Measurements from ENCODE around the gene ITGA11.

ITGA11 gene, protein sequence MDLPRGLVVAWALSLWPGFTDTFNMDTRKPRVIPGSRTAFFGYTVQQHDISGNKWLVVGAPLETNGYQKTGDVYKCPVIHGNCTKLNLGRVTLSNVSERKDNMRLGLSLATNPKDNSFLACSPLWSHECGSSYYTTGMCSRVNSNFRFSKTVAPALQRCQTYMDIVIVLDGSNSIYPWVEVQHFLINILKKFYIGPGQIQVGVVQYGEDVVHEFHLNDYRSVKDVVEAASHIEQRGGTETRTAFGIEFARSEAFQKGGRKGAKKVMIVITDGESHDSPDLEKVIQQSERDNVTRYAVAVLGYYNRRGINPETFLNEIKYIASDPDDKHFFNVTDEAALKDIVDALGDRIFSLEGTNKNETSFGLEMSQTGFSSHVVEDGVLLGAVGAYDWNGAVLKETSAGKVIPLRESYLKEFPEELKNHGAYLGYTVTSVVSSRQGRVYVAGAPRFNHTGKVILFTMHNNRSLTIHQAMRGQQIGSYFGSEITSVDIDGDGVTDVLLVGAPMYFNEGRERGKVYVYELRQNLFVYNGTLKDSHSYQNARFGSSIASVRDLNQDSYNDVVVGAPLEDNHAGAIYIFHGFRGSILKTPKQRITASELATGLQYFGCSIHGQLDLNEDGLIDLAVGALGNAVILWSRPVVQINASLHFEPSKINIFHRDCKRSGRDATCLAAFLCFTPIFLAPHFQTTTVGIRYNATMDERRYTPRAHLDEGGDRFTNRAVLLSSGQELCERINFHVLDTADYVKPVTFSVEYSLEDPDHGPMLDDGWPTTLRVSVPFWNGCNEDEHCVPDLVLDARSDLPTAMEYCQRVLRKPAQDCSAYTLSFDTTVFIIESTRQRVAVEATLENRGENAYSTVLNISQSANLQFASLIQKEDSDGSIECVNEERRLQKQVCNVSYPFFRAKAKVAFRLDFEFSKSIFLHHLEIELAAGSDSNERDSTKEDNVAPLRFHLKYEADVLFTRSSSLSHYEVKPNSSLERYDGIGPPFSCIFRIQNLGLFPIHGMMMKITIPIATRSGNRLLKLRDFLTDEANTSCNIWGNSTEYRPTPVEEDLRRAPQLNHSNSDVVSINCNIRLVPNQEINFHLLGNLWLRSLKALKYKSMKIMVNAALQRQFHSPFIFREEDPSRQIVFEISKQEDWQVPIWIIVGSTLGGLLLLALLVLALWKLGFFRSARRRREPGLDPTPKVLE

GRCh38 chr15:68431792-68432401, at the start of gene ITGA11:
ITGA11 (minus strand) TSS chr15:68432163; CDS start chr15:68432066, 97 bp downstream.
- peak in 1 of 2 experiments; percentile 26 for DNase-seq

DNA sequence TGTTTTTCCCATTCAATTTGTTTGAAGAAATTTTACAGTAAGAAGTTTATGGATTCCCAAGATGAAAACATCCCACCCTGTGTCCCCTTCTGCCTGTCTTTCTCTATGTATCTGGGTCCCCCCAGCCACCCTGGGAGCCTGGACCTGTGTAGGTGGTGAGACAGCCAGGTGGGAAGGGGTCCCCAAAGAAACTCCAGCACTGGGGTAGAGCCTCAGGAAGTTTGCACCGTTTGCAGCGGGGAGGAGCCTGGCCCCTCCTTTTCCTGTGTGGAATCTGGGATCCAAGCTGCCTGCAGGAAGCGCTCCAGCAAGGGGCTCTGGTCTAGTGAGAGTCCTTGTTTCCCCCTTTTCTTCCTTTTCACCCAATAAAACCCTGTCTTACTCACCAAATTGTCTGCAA, 49.4 kb upstream of the ITGA11 start:
- DNase-seq: no peak

GRCh38 chr15:68480296-68480695, 48.3 kb upstream of the ITGA11 start:
- no peak for DNase-seq

GRCh38 chr15:68479870-68480269, 47.9 kb upstream of the ITGA11 start:
- no peak for DNase-seq

DNA sequence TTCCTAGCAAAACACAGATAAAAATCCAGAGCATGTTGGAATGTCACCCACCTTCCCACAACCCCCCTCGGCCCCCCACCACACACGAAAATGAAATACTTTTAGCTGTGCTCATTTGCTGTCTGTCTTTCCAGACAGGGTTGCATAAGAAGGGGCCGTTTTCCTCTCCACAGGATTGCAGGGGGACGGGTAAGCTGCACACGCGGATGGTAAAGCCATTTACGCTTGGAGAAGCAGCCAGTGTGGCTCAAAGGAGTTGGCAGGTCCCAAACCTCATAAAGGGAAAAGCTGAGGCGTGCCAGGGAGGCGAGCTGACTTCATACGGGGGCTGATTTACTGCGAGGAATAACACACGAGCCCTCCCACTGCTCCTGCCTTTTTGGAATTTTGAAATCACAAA, 47.4 kb upstream of the ITGA11 start:
- DNase-seq: no peak

DNA sequence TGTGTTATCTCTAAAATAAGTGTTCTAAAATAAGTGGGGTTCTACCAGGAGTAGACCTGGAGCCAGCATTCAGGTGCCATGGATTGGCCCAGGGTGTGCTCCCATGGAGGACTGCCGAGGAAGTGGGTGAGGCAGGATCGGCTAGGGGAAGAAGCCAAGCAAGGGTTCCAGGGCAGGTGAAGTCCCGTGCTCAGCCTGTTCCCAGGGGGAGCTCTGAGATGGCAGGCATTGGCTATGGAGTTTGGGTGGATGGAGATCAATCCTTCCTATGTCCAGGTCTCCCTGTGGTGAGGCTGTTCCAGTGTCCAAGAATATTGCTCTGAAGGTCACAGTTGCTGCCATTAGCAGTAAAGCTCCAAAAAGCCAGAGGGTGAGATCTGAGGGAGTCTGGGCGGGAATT, 46.9 kb upstream of the ITGA11 start:
- DNase-seq: no peak

GRCh38 chr15:68475449-68475848, 43.5 kb upstream of the ITGA11 start:
- DNase-seq: no peak

GRCh38 chr15:68471541-68471940, 39.6 kb upstream of the ITGA11 start:
- no peak for DNase-seq

DNA sequence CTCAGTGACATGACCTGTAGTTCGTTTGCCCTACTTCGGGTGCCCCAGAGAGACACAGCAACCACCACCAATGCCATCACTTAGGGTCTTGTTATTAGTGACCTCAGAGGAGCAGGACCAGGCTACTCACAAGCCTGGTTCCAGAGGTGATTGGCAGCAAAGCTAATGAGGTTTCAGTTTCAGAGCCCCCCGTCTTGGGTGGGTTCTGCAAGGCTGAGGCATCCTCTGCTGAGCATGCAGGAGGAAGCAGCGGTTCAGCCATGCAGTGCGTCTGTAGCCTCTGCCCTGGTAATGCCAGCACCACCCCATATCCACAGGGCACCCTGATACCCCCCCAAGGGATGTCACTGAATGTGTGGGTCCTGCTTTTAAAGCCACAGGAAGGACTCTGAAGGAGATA, 39.0 kb upstream of the ITGA11 start:
- no peak for DNase-seq

GRCh38 chr15:68470049-68470742, 38.2 kb upstream of the ITGA11 start:
- no peak for DNase-seq

- DNase-seq: no peak
Observed at GRCh38 chr15:68469162-68470048, 37.4 kb upstream of the ITGA11 start.

- DNase-seq: no peak
Observed at GRCh38 chr15:68466876-68467275, 34.9 kb upstream of the ITGA11 start.

GRCh38 chr15:68465861-68466560, 34.0 kb upstream of the ITGA11 start:
- DNase-seq: no peak

- DNase-seq: no peak
Observed at GRCh38 chr15:68464448-68465090, 32.6 kb upstream of the ITGA11 start.

DNA sequence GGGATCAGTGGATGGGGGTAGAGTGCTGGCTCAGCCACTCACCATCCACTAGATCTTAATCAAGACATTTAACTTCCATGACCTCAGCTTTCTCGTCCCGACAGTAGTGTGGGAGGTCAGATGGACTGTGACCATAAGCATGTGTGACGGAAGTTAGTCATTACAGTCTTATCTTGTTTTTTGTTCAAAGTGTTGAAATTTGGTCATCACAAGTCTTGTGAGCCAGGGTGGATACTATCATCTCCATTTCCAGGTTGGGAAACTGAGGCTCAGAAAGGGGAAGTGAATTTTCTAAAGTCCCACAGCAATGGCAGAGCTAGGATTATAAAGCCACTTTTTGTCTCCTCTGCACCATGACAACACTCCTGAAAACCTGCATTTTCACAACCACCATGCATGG, 32.0 kb upstream of the ITGA11 start:
- no peak for DNase-seq

DNA sequence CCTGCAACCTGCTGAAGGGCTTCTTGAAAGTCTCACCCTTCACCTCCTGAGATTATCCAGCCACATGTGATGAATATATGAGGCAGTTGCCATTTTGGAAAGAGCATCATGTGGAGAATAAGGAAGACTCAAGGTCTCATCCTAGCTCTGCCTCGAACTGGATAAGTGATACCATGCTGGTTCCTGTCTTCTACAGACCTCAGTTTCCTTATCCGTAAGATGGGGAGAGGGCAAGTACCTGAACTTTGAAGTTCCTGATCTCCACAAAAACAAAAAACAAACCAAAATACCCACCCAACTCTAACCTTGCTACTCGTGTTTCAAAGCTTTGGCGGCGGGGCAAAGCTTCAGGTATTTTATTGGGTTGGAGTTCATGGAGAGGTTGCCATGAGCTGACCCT, 31.5 kb upstream of the ITGA11 start:
- DNase-seq: no peak

GRCh38 chr15:68460166-68460565, 28.2 kb upstream of the ITGA11 start:
- no peak for DNase-seq

DNA sequence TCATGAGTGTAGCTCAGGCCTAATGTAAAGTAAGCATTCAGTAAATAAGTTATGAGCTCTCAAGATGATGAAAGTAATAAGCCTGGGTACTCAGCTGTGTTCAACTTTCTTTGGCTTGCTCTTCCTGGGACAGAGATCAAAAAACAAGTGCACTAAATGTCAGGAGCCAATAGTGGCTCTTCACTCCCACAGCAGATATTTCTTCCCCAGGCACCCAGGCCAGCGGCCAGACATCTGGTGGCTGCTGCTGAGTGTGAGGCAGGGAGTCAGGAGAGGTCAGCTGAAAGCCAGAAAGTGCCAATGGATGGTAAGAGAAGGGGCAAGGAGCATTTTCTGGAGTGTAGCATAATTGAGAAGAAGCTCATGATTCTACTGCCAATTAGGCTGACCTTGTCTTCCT, 18.2 kb upstream of the ITGA11 start:
- no peak for DNase-seq

DNA sequence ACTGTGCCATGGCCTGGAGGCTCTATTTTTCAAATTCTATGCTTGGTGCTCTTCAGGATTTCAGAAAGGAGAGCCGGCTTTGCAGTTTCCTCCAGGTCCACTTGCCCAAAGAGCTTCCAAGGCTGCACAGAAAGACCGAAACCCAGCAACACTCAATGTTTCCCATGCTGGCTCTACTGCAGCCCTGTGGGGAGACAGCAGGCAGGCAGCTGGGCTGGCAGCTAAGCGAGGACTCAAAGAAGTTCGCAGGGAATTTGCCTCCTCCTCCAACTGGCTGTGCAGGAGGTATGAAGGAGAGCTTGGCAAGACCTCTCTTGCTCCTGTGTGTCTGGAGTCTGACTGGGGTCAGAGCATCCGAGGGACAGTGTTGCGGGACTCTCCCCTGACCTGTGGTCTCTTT, 17.4 kb upstream of the ITGA11 start:
- no peak for DNase-seq

Data from SW 1271 (cell line).